Natural killer cell treated with Interleukin-12 subunit alpha and Interleukin-12 subunit beta and Interleukin-15 and Interleukin-18, amount 100 ng/mL, for 72 hours (primary cell): Measurements from ENCODE around the gene WASF3. TPM values are rescaled to one million over a fixed set of nuclear protein-coding genes. Genes with fewer than 3 reads are reported as not detected.

ENCODE experiments used
- ATAC-seq, 2 donors: fragments of 150-1000 bp; cut with Tn5 transposase in 1 of 2; sonication (Bioruptor Pico), chemical (Tn5 transposase) in 1 of 2; 2 replicates each; pipeline ENCODE4 v1.10.0; 2021
- DNase-seq: peaks from one replicate; pipeline ENCODE4 v3.0.0; 2022; ENCODE audit warnings: low spot score
- H3K27ac Mint-ChIP-seq, 2 donors: 1 replicate in 1 of 2; 2 replicates in 1 of 2; pipeline ENCODE4 v1.8.0; 2022; ENCODE audit warnings: mixed read lengths in 2 of 2, mild to moderate bottlenecking in 1 of 2, moderate library complexity in 1 of 2
- H3K27me3 Mint-ChIP-seq, 2 donors: 1 replicate in 1 of 2; 2 replicates in 1 of 2; pipeline ENCODE4 v1.8.0; 2022; ENCODE audit warnings: mixed read lengths in 2 of 2
- H3K36me3 Mint-ChIP-seq: one replicate; pipeline ENCODE4 v1.8.0; 2022; ENCODE audit warnings: mixed read lengths
- H3K4me1 Mint-ChIP-seq, 2 donors: 1 replicate in 1 of 2; 2 replicates in 1 of 2; pipeline ENCODE4 v1.8.0; 2022; ENCODE audit warnings: low read depth in 2 of 2, mixed read lengths in 2 of 2, mild to moderate bottlenecking in 1 of 2
- H3K4me3 Mint-ChIP-seq: one replicate; pipeline ENCODE4 v1.8.0; 2022; ENCODE audit warnings: mixed read lengths
- H3K9me3 Mint-ChIP-seq: 2 replicates; pipeline ENCODE4 v1.8.0; 2022; ENCODE audit warnings: mixed read lengths
- total RNA-seq, 2 donors: library from RNA; stranded (reverse); gene quantifications; one replicate each; pipeline ENCODE4 v1.2.3, GENCODE V29; 2022

The WASF3 gene
- total RNA-seq, 2 donors from 2014 or later: not detected

DNA sequence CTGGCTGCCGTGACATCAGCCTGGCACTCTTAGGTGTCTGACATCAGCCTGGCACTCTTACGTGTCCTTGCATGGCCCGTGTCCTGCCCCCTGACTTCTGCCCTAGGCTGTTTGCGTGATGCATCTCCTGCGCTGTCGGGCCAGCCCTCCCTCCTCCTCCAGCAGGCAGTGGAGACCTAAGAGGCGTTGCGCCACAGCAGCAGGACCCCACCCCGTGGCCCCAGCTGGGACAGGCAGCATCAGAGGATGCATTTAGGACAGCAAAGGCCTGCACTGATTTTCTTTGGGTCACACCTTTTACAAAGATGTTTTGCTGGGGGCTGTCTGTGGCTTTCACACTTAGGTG lies 137.8 kb downstream of the WASF3 start:
- no peak overlapping the region for H3K4me3 Mint-ChIP-seq
- peaks cover 8 to 10% of the 10 kb centered on the region in 2 donors for H3K27me3 Mint-ChIP-seq
- H3K9me3 Mint-ChIP-seq: peaks cover 4% of the 10 kb centered on the region
- H3K4me1 Mint-ChIP-seq: no peaks in the 10 kb centered on the region
- H3K36me3 Mint-ChIP-seq: peaks cover 11% of the 10 kb centered on the region
- DNase-seq (no peak), ATAC-seq (no peak)
- no peak overlapping the region for H3K27ac Mint-ChIP-seq

DNA sequence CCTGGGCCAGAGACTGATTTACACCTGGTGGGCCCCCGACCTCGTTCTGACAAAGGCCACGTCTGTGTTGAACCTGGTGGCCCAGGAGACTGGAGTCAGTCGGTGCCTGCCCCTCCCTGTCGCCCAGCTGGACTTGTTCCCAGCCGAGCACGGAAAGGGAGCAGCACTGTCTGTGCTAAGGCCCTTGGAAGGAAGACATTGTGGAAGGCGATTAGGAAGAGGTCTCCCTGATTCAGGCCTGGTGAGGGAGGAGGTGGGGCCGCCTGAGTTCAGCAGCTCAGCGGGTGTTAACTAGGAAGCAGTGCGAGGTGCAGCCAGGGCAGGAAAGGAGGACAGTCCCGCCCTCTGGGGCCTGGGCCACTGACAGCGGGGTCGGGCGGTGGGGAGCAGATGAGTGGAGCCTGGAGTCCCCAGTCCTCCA lies 138.4 kb downstream of the WASF3 start:
- Mint-ChIP-seq H3K27me3 (peaks cover 8 to 9% of the 10 kb centered on the region in 2 donors), H3K9me3 (peaks cover 4% of the 10 kb centered on the region), H3K36me3 (peaks cover 11% of the 10 kb centered on the region), H3K4me3 (no peak overlapping the region), H3K4me1 (no peaks in the 10 kb centered on the region), H3K27ac (no peak overlapping the region)
- ATAC-seq (peak in 1 of 2 donors; percentile 44), DNase-seq (no peak)

- no peak overlapping the region for H3K4me3 Mint-ChIP-seq
Observed at GRCh38 chr13:26697069-26697955, 139.8 kb downstream of the WASF3 start.

DNA sequence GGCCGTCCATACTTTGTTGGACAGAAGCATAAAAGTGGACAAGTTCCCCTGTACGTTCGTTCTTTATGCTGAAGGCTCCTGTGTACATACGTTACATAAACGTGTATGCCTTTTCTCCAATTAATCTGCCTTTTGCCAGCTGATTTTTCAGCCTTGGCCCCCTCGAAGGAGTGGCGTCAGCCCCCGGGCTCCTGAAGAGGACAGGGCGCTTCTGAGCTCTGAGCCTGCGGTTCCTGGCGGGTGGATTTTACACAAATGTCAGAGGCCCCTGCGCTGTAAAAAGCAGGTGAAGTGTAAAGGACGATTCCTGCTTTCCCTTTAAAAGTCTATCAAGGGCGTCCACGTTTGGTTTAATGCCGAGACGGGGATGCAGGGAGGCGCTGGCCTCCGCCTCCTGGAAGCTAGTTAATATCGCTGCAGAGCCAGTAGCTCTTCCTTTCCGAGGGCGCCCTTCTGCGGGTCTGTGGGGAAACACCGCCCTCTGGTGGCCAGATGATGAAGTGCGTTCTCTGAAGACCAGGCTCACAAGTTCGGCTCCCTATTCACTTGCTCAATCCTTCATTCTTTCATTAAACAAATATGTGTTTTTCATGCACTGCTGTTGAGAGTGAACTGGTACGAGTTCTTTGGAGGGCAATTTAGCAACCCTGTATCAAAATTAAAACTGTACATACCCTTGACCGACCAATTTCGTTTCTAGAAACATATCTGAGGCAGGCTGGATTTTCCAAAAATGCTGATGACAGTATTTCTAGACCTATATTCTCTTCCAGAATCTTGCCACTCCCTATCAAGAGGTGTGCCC lies 141.1 kb downstream of the WASF3 start:
- no peaks in the 10 kb centered on the region for H3K36me3 Mint-ChIP-seq

More at GRCh38 chr13:26697069-26697955, 139.8 kb downstream of the WASF3 start:
- no peaks in the 10 kb centered on the region for H3K9me3 Mint-ChIP-seq
- peaks cover 7 to 9% of the 10 kb centered on the region in 2 donors for H3K27me3 Mint-ChIP-seq
- H3K4me1 Mint-ChIP-seq: no peaks in the 10 kb centered on the region
- DNase-seq (no peak), ATAC-seq (peak in 1 of 2 donors; percentile 32)
- H3K27ac Mint-ChIP-seq: no peak overlapping the region
- no peaks in the 10 kb centered on the region for H3K36me3 Mint-ChIP-seq

GRCh38 chr13:26699197-26699490 lies 141.7 kb downstream of the WASF3 start:
- no peak for ATAC-seq
- Mint-ChIP-seq H3K27me3 (peaks cover 9 to 16% of the 10 kb centered on the region in 2 donors), H3K27ac (no peak overlapping the region), H3K9me3 (no peaks in the 10 kb centered on the region), H3K4me1 (no peaks in the 10 kb centered on the region), H3K4me3 (no peak overlapping the region), H3K36me3 (no peaks in the 10 kb centered on the region)
- no peak for DNase-seq

More for the DNA sequence above, 141.1 kb downstream of the WASF3 start:
- H3K9me3 Mint-ChIP-seq: no peaks in the 10 kb centered on the region
- peaks cover 9 to 16% of the 10 kb centered on the region in 2 donors for H3K27me3 Mint-ChIP-seq
- no peak overlapping the region for H3K27ac Mint-ChIP-seq
- DNase-seq: peak; percentile 74
- no peak overlapping the region for H3K4me3 Mint-ChIP-seq
- H3K4me1 Mint-ChIP-seq: no peaks in the 10 kb centered on the region
- peak; percentile 68 to 80 for ATAC-seq

- H3K36me3 Mint-ChIP-seq: no peaks in the 10 kb centered on the region
- DNase-seq (no peak), ATAC-seq (no peak)
- no peak overlapping the region for H3K4me3 Mint-ChIP-seq
- H3K27ac Mint-ChIP-seq: no peak overlapping the region
- H3K27me3 Mint-ChIP-seq: peaks cover 10 to 24% of the 10 kb centered on the region in 2 donors
- no peaks in the 10 kb centered on the region for H3K9me3 Mint-ChIP-seq
- no peaks in the 10 kb centered on the region for H3K4me1 Mint-ChIP-seq
Observed at GRCh38 chr13:26705536-26705935, 148.1 kb downstream of the WASF3 start.

DNA sequence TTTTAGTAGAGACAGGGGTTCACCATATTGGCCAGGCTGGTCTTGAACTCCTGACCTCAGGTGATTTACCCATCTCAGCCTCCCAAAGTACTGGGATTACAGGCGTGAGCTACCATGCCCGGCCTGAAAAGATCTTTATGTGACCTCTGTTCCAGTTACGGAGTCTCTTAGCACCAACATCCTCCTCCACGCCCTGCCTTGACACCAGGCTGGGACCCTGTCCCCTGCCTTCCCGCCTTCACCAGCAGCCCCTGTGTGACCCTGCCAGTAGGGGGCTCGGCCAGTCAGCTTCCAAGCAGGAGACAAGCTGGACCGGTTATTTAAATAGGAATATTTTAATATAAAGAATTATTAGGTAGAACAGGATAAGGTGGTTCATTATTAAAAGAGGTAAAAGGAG lies 148.9 kb downstream of the WASF3 start:
- no peak overlapping the region for H3K27ac Mint-ChIP-seq
- no peak overlapping the region for H3K4me3 Mint-ChIP-seq
- ATAC-seq (no peak), DNase-seq (no peak)
- no peaks in the 10 kb centered on the region for H3K9me3 Mint-ChIP-seq
- H3K36me3 Mint-ChIP-seq: no peaks in the 10 kb centered on the region
- no peaks in the 10 kb centered on the region for H3K4me1 Mint-ChIP-seq
- H3K27me3 Mint-ChIP-seq: peaks cover 7 to 18% of the 10 kb centered on the region in 2 donors

DNA sequence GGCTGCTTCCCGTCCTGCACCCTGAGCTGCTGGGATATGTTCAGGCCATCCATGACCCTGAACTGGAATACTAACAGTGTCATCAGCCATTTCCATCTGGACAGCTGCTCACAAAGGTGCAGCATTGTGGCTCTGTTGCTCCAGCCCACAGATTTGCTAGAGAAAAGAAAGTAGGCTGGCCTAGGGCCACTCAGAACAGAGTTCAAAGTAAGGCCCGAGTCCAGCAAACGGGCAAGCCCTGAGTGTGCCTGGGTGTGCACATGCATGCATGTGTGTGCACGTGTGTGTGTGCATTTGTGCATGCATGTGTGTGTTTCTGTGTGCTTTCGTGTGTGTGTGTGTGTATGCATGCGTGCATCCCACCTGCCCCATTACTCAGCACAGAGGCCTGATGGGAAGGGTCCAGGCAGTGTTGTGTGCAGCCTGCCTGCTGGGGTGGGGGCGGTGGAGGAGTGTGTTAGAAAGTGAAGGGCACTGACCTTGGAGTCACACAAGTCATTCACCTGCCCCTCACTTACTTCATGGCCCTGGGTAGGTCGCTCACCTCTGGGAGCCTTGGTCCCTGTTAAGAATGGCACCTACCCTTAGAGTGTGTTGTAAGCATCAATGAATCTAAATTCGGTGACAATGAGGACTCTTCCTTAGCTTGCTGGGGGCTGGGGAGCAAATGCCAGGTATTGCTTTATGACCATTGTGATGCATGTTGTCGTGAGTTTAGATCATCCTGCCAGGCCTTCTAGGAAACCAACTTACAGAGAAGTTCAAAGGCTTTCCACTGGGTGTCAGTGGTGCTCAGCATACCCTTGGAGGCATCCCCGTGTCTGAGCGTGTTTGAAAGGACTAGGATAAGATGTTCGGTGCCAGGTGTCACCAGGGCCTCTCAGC lies 149.9 kb downstream of the WASF3 start:
- Mint-ChIP-seq H3K27me3 (peaks cover 7 to 16% of the 10 kb centered on the region in 2 donors), H3K27ac (no peak overlapping the region), H3K9me3 (no peaks in the 10 kb centered on the region), H3K4me3 (no peak overlapping the region), H3K4me1 (no peaks in the 10 kb centered on the region), H3K36me3 (no peaks in the 10 kb centered on the region)
- ATAC-seq (peak in 1 of 2 donors; percentile 62), DNase-seq (no peak)

GRCh38 chr13:26708007-26708297 lies 150.5 kb downstream of the WASF3 start:
- Mint-ChIP-seq H3K4me3 (no peak overlapping the region), H3K9me3 (no peaks in the 10 kb centered on the region), H3K36me3 (no peaks in the 10 kb centered on the region), H3K27me3 (peaks cover 7 to 12% of the 10 kb centered on the region in 2 donors), H3K4me1 (no peaks in the 10 kb centered on the region), H3K27ac (no peak overlapping the region)
- ATAC-seq (no peak), DNase-seq (no peak)

- H3K9me3 Mint-ChIP-seq: no peaks in the 10 kb centered on the region
- DNase-seq: no peak
- no peaks in the 10 kb centered on the region for H3K4me1 Mint-ChIP-seq
- H3K4me3 Mint-ChIP-seq: no peak overlapping the region
- H3K27ac Mint-ChIP-seq: no peak overlapping the region
- no peaks in the 10 kb centered on the region for H3K36me3 Mint-ChIP-seq
- ATAC-seq: no peak
- H3K27me3 Mint-ChIP-seq: peaks cover 7% of the 10 kb centered on the region in 2 donors
Observed at GRCh38 chr13:26709461-26709860, 152.0 kb downstream of the WASF3 start.

DNA sequence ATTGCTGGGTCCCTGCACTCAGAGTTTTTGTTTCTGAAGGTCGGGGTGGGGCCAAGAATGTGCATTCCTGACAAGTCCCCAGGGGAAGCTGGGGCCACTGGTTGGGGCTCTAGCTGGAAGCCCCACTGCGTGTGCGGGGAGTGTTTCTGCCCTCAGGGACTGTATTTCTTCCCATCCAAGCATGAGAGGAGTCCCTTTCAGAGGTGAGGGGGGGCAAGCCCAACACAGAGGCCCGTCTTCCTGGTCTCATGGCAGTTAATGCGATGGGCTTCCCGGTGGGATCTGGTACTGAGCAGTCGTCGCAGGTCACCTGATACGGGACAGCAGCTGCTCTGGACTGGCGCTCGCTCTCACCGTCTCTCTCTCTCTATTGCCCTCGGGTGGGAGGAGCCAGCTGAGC lies 152.7 kb downstream of the WASF3 start:
- Mint-ChIP-seq H3K27ac (no peak overlapping the region), H3K27me3 (peaks cover 7% of the 10 kb centered on the region in 2 donors), H3K4me3 (no peak overlapping the region), H3K9me3 (no peaks in the 10 kb centered on the region), H3K36me3 (no peaks in the 10 kb centered on the region), H3K4me1 (no peaks in the 10 kb centered on the region)
- DNase-seq (no peak), ATAC-seq (no peak)

DNA sequence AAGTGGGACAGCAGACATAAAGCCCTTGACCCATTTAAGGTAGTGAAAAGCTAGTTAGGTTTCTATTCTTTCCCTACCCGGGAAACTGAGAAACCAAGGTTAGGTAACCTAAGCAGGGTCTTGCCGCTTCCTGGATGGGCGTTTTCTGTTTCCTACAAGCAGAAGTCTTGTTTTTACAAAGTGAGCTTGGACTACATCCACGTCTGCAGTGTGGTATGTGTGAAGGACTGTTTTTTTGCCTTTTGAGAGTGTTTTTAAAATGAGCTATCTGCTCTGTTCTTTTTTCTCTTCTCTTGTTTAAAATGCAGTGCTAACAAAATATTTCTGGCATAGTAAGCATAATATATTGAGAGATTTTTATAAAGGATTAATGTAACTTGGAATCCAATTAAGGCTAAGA lies 153.7 kb downstream of the WASF3 start:
- Mint-ChIP-seq H3K27ac (no peak overlapping the region), H3K9me3 (no peaks in the 10 kb centered on the region), H3K4me3 (no peak overlapping the region), H3K27me3 (no peaks in the 10 kb centered on the region), H3K4me1 (no peaks in the 10 kb centered on the region), H3K36me3 (no peaks in the 10 kb centered on the region)
- ATAC-seq (no peak), DNase-seq (no peak)

GRCh38 chr13:26713341-26713740 lies 155.9 kb downstream of the WASF3 start:
- no peak for DNase-seq
- H3K4me1 Mint-ChIP-seq: no peaks in the 10 kb centered on the region
- no peak overlapping the region for H3K4me3 Mint-ChIP-seq
- no peaks in the 10 kb centered on the region for H3K36me3 Mint-ChIP-seq
- ATAC-seq: no peak
- H3K9me3 Mint-ChIP-seq: no peaks in the 10 kb centered on the region
- no peak overlapping the region for H3K27ac Mint-ChIP-seq
- no peaks in the 10 kb centered on the region for H3K27me3 Mint-ChIP-seq
